ENCODE measurements around the gene CPNE4. TPM values are rescaled to one million over a fixed set of nuclear protein-coding genes. Genes with fewer than 3 reads are reported as not detected.

CPNE4 gene
- total and polyA plus RNA-seq, 4 donors = 0.02 to 1.6 (median 0.29) TPM

DNA sequence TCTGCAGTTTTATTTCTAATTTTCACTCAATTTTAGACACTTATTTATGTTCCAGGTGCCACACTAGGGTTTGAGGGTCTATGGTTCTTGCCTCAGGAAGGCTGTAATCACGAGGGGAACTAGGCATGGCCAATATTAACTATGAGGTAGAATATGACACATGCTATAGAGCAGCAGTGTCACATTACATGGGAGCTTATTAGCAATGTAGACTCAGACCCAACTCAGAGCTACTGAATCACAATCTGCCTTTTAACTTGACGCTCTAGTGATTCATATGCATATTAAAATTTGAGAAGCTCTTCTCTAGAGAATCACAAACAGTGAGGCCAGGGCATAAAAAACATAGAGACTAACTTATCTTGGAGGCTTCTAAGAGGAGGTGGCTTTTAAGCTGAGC lies 499.2 kb downstream of the CPNE4 start:
- Histone ChIP-seq H3K4me3 (no peak overlapping the region), H3K9me3 (ENCODE audit: control insufficient read depth in 4 of 4, insufficient read depth in 3 of 4, low read length in 3 of 4) (no peaks in the 10 kb centered on the region), H3K9ac (ENCODE audit: insufficient read depth in 1 of 2, low read length in 2 of 2) (no peak overlapping the region), H3K27ac (ENCODE audit: low read depth in 1 of 2, low read length in 1 of 2) (no peak overlapping the region), H3K36me3 (ENCODE audit: control insufficient read depth in 4 of 4, insufficient read depth in 4 of 4, low read length in 4 of 4) (no peaks in the 10 kb centered on the region), H3K27me3 (ENCODE audit: control insufficient read depth in 3 of 3, insufficient read depth in 3 of 3, low read length in 2 of 3) (no peaks in the 10 kb centered on the region), H3K4me1 (ENCODE audit: control insufficient read depth in 5 of 5, insufficient read depth in 5 of 5, low read length in 5 of 5) (no peaks in the 10 kb centered on the region)
- TF ChIP-seq, protein P1, sequence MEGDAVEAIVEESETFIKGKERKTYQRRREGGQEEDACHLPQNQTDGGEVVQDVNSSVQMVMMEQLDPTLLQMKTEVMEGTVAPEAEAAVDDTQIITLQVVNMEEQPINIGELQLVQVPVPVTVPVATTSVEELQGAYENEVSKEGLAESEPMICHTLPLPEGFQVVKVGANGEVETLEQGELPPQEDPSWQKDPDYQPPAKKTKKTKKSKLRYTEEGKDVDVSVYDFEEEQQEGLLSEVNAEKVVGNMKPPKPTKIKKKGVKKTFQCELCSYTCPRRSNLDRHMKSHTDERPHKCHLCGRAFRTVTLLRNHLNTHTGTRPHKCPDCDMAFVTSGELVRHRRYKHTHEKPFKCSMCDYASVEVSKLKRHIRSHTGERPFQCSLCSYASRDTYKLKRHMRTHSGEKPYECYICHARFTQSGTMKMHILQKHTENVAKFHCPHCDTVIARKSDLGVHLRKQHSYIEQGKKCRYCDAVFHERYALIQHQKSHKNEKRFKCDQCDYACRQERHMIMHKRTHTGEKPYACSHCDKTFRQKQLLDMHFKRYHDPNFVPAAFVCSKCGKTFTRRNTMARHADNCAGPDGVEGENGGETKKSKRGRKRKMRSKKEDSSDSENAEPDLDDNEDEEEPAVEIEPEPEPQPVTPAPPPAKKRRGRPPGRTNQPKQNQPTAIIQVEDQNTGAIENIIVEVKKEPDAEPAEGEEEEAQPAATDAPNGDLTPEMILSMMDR (IDR thresholded peaks at IDR 0.05; ENCODE audit: control extremely low read depth, extremely low read depth) = no peak
- ATAC-seq (ENCODE audit: insufficient read depth, low FRiP score) (no peak), DNase-seq (no peak)
- WGBS, 2 donors = 62 to 78% methylated on average over 2 of the region's 2 CpGs

DNA sequence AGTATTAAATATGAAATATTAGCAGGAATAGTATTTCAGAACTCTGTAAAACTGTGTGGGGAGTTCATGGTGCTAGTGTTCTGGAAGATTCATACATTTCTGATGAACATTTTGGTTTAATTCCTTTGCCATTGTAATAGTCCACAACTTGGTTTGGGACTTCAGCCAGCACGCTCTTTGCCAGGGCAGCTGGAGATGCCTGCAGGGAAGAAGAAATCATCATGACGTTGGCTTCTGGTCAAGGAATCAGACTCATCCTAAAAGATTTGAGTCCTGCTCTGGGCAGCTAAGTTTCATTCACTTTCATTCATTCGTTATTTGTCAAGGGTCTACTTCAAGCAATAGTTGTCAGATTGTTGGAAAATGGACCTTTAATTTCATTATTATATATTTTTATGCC lies 499.7 kb downstream of the CPNE4 start:
- H3K36me3 ChIP-seq (ENCODE audit: control insufficient read depth in 4 of 4, insufficient read depth in 4 of 4, low read length in 4 of 4) = no peaks in the 10 kb centered on the region
- WGBS, 2 donors = 79 to 86% methylated on average over 3 of the region's 3 CpGs
- no peak overlapping the region for H3K9ac ChIP-seq (ENCODE audit: insufficient read depth in 1 of 2, low read length in 2 of 2)
- TF ChIP-seq, protein P1 (IDR thresholded peaks at IDR 0.05; ENCODE audit: control extremely low read depth, extremely low read depth) = no peak
- no peak overlapping the region for H3K4me3 ChIP-seq
- no peaks in the 10 kb centered on the region for H3K4me1 ChIP-seq (ENCODE audit: control insufficient read depth in 5 of 5, insufficient read depth in 5 of 5, low read length in 5 of 5)
- H3K9me3 ChIP-seq (ENCODE audit: control insufficient read depth in 4 of 4, insufficient read depth in 3 of 4, low read length in 3 of 4) = no peaks in the 10 kb centered on the region
- H3K27ac ChIP-seq (ENCODE audit: low read depth in 1 of 2, low read length in 1 of 2) = no peak overlapping the region
- DNase-seq (no peak), ATAC-seq (ENCODE audit: insufficient read depth, low FRiP score) (no peak)
- H3K27me3 ChIP-seq (ENCODE audit: control insufficient read depth in 3 of 3, insufficient read depth in 3 of 3, low read length in 2 of 3) = no peaks in the 10 kb centered on the region

DNA sequence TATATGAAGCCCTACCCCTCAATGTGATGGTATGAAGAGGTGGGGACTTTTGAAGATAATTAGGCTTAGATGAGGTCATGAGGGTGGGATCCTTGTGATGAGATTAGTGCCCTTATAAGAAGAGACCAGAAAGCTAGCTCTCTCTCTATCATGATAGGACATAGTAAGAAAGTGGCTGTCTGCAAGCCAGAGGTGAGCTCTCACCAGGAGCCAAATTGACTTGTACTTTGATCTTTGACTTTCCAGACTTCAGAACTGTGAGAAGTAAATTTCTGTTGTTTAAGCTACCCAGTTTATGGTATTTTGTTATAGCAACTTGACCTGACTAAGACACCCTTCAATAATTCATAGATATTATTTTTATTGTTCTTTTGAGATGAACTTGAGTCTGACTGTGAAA lies 502.2 kb downstream of the CPNE4 start:
- H3K27me3 ChIP-seq (ENCODE audit: control insufficient read depth in 3 of 3, insufficient read depth in 3 of 3, low read length in 2 of 3) = peaks cover 0 to 5% (median 3%) of the 10 kb centered on the region in 3 donors
- no peak overlapping the region for H3K27ac ChIP-seq (ENCODE audit: low read depth in 1 of 2, low read length in 1 of 2)
- H3K4me3 ChIP-seq = no peak overlapping the region
- no peak overlapping the region for H3K9ac ChIP-seq (ENCODE audit: insufficient read depth in 1 of 2, low read length in 2 of 2)
- no peaks in the 10 kb centered on the region for H3K36me3 ChIP-seq (ENCODE audit: control insufficient read depth in 4 of 4, insufficient read depth in 4 of 4, low read length in 4 of 4)
- TF ChIP-seq, protein P1 (IDR thresholded peaks at IDR 0.05; ENCODE audit: control extremely low read depth, extremely low read depth) = no peak
- ATAC-seq (ENCODE audit: insufficient read depth, low FRiP score) (no peak), DNase-seq (no peak)
- H3K9me3 ChIP-seq (ENCODE audit: control insufficient read depth in 4 of 4, insufficient read depth in 3 of 4, low read length in 3 of 4) = no peaks in the 10 kb centered on the region
- H3K4me1 ChIP-seq (ENCODE audit: control insufficient read depth in 5 of 5, insufficient read depth in 5 of 5, low read length in 5 of 5) = no peaks in the 10 kb centered on the region

DNA sequence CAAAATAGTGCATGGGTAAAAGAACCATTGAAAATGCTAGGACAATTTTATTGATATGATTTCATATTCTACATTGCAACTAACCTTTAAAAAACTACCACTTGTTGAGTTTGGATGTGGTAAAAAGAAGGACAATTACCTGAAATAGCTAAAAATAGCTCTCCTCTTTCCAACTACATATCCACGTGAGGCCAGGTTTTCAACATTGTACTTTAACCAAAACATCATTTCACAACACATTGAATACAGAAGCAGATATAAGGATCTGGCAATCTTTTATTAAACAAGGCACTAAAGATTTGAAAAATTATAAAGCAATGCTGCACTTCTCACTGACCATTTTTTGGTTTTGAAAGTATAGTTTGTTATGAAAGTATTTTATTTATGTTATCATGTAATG lies 504.0 kb downstream of the CPNE4 start:
- no peak for ATAC-seq (ENCODE audit: insufficient read depth, low FRiP score)
- WGBS, 2 donors = 71 to 74% methylated on average over 1 of the region's 1 CpG
- H3K4me3 ChIP-seq = no peak overlapping the region
- no peak for DNase-seq
- TF ChIP-seq, protein P1 (IDR thresholded peaks at IDR 0.05; ENCODE audit: control extremely low read depth, extremely low read depth) = no peak
- peaks cover 0 to 5% (median 3%) of the 10 kb centered on the region in 3 donors for H3K27me3 ChIP-seq (ENCODE audit: control insufficient read depth in 3 of 3, insufficient read depth in 3 of 3, low read length in 2 of 3)
- H3K9ac ChIP-seq (ENCODE audit: insufficient read depth in 1 of 2, low read length in 2 of 2) = no peak overlapping the region
- no peak overlapping the region for H3K27ac ChIP-seq (ENCODE audit: low read depth in 1 of 2, low read length in 1 of 2)
- H3K4me1 ChIP-seq (ENCODE audit: control insufficient read depth in 5 of 5, insufficient read depth in 5 of 5, low read length in 5 of 5) = peaks cover 0 to 4% (median 0%) of the 10 kb centered on the region in 5 donors
- H3K36me3 ChIP-seq (ENCODE audit: control insufficient read depth in 4 of 4, insufficient read depth in 4 of 4, low read length in 4 of 4) = no peaks in the 10 kb centered on the region
- H3K9me3 ChIP-seq (ENCODE audit: control insufficient read depth in 4 of 4, insufficient read depth in 3 of 4, low read length in 3 of 4) = no peaks in the 10 kb centered on the region

Data from lung (tissue), 12 donors.